Effector memory CD4-positive, alpha-beta T cell (primary cell): ENCODE measurements around the gene DLGAP4.
"Not testable (repeated sequence)": the region's sequence is repeated elsewhere in the genome, so short reads cannot be mapped to it uniquely, and the experiment has no call there.

Source experiments
- DNase-seq, 3 donors: peaks; one replicate each; pipeline ENCODE4 v3.0.0-alpha.2; 2020
- H3K27ac ChIP-seq: 2 replicates; pipeline ENCODE4 v1.7.0; 2013; ENCODE audit warnings: mild to moderate bottlenecking, low read length, moderate library complexity; ENCODE audit not compliant: insufficient read depth, poor library complexity, severe bottlenecking
- H3K27me3 ChIP-seq: replicated peaks from 2 replicates; pipeline ENCODE4 v1.7.0; 2013; ENCODE audit warnings: mild to moderate bottlenecking, low read length; ENCODE audit not compliant: insufficient read depth, control insufficient read depth, poor library complexity, severe bottlenecking
- H3K36me3 ChIP-seq: 2 replicates; pipeline ENCODE4 v1.7.0; 2013; ENCODE audit warnings: mild to moderate bottlenecking, low read length, moderate library complexity; ENCODE audit not compliant: control insufficient read depth, insufficient read depth
- H3K4me1 ChIP-seq: 2 replicates; pipeline ENCODE4 v1.7.0; 2013; ENCODE audit warnings: low read length, mild to moderate bottlenecking; ENCODE audit not compliant: control insufficient read depth, insufficient read depth, poor library complexity, severe bottlenecking
- H3K4me3 ChIP-seq: 2 replicates; pipeline ENCODE4 v1.7.0; 2013; ENCODE audit warnings: low read length, low read depth, mild to moderate bottlenecking; ENCODE audit not compliant: insufficient read depth, poor library complexity, severe bottlenecking
- H3K9me3 ChIP-seq: 2 replicates; pipeline ENCODE4 v1.7.0; 2013; ENCODE audit warnings: mild to moderate bottlenecking, low read length, moderate library complexity; ENCODE audit not compliant: control insufficient read depth

The DLGAP4 gene

GRCh38 chr20:36562724-36563123 is 256.6 kb downstream of the DLGAP4 start:
- Histone ChIP-seq H3K9me3 (no peaks in the 10 kb centered on the region), H3K27ac (no peak overlapping the region), H3K4me1 (no peaks in the 10 kb centered on the region), H3K36me3 (no peaks in the 10 kb centered on the region), H3K4me3 (no peak overlapping the region), H3K27me3 (no peaks in the 10 kb centered on the region)
- no peak for DNase-seq

GRCh38 chr20:36563374-36563773 is 257.2 kb downstream of the DLGAP4 start:
- no peak overlapping the region for H3K27ac ChIP-seq
- no peaks in the 10 kb centered on the region for H3K9me3 ChIP-seq
- no peak for DNase-seq
- H3K36me3 ChIP-seq = no peaks in the 10 kb centered on the region
- H3K4me1 ChIP-seq = no peaks in the 10 kb centered on the region
- H3K4me3 ChIP-seq = no peak overlapping the region
- no peaks in the 10 kb centered on the region for H3K27me3 ChIP-seq

- H3K27ac ChIP-seq, H3K4me3 ChIP-seq, H3K9me3 ChIP-seq, H3K4me1 ChIP-seq, H3K27me3 ChIP-seq, DNase-seq, H3K36me3 ChIP-seq: not testable (repeated sequence)
Observed at GRCh38 chr20:36564078-36564725, 258.1 kb downstream of the DLGAP4 start.

GRCh38 chr20:36564726-36565121 is 258.6 kb downstream of the DLGAP4 start:
- not testable (repeated sequence) for H3K27me3 ChIP-seq, H3K4me1 ChIP-seq, H3K27ac ChIP-seq, H3K4me3 ChIP-seq, H3K9me3 ChIP-seq, DNase-seq, H3K36me3 ChIP-seq

- Histone ChIP-seq H3K9me3 (no peaks in the 10 kb centered on the region), H3K27me3 (no peaks in the 10 kb centered on the region), H3K4me3 (no peak overlapping the region), H3K36me3 (no peaks in the 10 kb centered on the region), H3K27ac (no peak overlapping the region), H3K4me1 (no peaks in the 10 kb centered on the region)
- DNase-seq = no peak
Observed at GRCh38 chr20:36565520-36565919, 259.4 kb downstream of the DLGAP4 start.

GRCh38 chr20:36569847-36570429 is 263.8 kb downstream of the DLGAP4 start:
- H3K27me3 ChIP-seq = no peaks in the 10 kb centered on the region
- DNase-seq = no peak

GRCh38 chr20:36571564-36572504 is 265.7 kb downstream of the DLGAP4 start:
- no peaks in the 10 kb centered on the region for H3K9me3 ChIP-seq
- no peaks in the 10 kb centered on the region for H3K27me3 ChIP-seq
- H3K4me1 ChIP-seq = peaks cover 19% of the 10 kb centered on the region
- peaks cover 3% of the 10 kb centered on the region for H3K36me3 ChIP-seq
- peak overlapping the region; percentile 100 for H3K27ac ChIP-seq
- no peak for DNase-seq
- H3K4me3 ChIP-seq = peak overlapping the region; percentile 39

More at GRCh38 chr20:36569847-36570429, 263.8 kb downstream of the DLGAP4 start:
- H3K36me3 ChIP-seq = no peaks in the 10 kb centered on the region
- no peaks in the 10 kb centered on the region for H3K9me3 ChIP-seq
- peaks cover 11% of the 10 kb centered on the region for H3K4me1 ChIP-seq
- H3K4me3 ChIP-seq = no peak overlapping the region
- H3K27ac ChIP-seq = no peak overlapping the region

GRCh38 chr20:36572701-36573102 is 266.6 kb downstream of the DLGAP4 start:
- Histone ChIP-seq H3K9me3 (no peaks in the 10 kb centered on the region), H3K27me3 (no peaks in the 10 kb centered on the region), H3K36me3 (peaks cover 3% of the 10 kb centered on the region), H3K4me3 (peak overlapping the region; percentile 39), H3K4me1 (peaks cover 19% of the 10 kb centered on the region), H3K27ac (peak overlapping the region; percentile 100)
- peak; percentile 39 to 60 (median 54) for DNase-seq

- Histone ChIP-seq H3K36me3 (peaks cover 3% of the 10 kb centered on the region), H3K4me3 (peak within 1 kb of the TSS; percentile 92), H3K4me1 (peaks cover 19% of the 10 kb centered on the region), H3K27ac (peak within 1 kb of the TSS; percentile 100), H3K9me3 (no peaks in the 10 kb centered on the region), H3K27me3 (no peaks in the 10 kb centered on the region)
- peak; percentile 83 to 91 (median 87) for DNase-seq
Observed at GRCh38 chr20:36573103-36573797, 267.1 kb downstream of the DLGAP4 start, which contains the start of gene TGIF2. TGIF2 (plus strand) TSS chr20:36573597; CDS start chr20:36578775, 5,178 bp downstream.
